Stomach (tissue), 4 donors: ENCODE measurements around the gene HSFX1.
"Not testable (repeated sequence)": the region's sequence is repeated elsewhere in the genome, so short reads cannot be mapped to it uniquely, and the experiment has no call there.

Experiments used
- POLR2A ChIP-seq, 4 donors: fragments of 450-650 bp; IDR thresholded peaks; one replicate each; pipeline ENCODE4 v1.6.1; 2016; ENCODE audit warnings: antibody characterized with exemption in 4 of 4, control low read depth in 2 of 4, mild to moderate bottlenecking in 1 of 4, moderate library complexity in 1 of 4
- POLR2AphosphoS5 ChIP-seq, 3 donors: sonication (generic); formaldehyde crosslinking; IDR thresholded peaks; one replicate each; pipeline ENCODE4 v1.6.1; 2016; ENCODE audit warnings: antibody characterized with exemption in 3 of 3
- TF ChIP-seq, protein P1 (sequence below), 7 experiments: fragments of 450-650 bp in 4 of 7; fragments of 200-600 bp in 3 of 7; sonication (generic) in 3 of 7; IDR thresholded peaks; one replicate each; pipeline ENCODE4 v1.5.1; 2016 to 2019; ENCODE audit warnings: antibody characterized with exemption in 7 of 7, control low read depth in 2 of 7, mild to moderate bottlenecking in 1 of 7

DNA sequence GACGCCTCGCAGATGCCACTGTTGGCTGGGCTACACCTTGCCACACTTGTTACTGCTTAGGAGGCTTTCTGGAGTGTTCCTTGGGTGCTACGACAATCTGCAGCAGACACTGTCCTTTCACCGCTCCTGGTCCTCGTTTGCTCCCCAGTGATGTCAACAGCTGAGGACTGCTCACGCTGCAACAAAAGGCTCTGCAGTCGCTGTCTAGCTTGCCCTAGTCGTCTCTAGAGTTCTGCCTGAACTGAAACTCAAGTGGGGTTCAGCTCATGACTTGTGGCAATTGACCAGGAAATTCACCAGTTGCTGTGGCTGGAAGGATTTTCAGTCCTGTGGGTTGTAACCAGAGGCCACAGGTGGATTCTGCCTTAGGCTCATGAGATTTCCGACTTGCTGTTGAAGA, 842 bp upstream of the HSFX1 start:
- TF ChIP-seq, protein P1, sequence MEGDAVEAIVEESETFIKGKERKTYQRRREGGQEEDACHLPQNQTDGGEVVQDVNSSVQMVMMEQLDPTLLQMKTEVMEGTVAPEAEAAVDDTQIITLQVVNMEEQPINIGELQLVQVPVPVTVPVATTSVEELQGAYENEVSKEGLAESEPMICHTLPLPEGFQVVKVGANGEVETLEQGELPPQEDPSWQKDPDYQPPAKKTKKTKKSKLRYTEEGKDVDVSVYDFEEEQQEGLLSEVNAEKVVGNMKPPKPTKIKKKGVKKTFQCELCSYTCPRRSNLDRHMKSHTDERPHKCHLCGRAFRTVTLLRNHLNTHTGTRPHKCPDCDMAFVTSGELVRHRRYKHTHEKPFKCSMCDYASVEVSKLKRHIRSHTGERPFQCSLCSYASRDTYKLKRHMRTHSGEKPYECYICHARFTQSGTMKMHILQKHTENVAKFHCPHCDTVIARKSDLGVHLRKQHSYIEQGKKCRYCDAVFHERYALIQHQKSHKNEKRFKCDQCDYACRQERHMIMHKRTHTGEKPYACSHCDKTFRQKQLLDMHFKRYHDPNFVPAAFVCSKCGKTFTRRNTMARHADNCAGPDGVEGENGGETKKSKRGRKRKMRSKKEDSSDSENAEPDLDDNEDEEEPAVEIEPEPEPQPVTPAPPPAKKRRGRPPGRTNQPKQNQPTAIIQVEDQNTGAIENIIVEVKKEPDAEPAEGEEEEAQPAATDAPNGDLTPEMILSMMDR (IDR thresholded peaks at IDR 0.05): not testable (repeated sequence)
- TF ChIP-seq POLR2AphosphoS5, POLR2A (IDR thresholded peaks at IDR 0.05): not testable (repeated sequence)
